Activated CD8-positive, alpha-beta memory T cell treated with anti-CD3 and anti-CD28 coated beads, Interleukin-2, amount 50 U/mL, for 24 hours (primary cell): Measurements from ENCODE around the gene IL12B.
"Not testable (repeated sequence)": the region's sequence is repeated elsewhere in the genome, so short reads cannot be mapped to it uniquely, and the experiment has no call there.

Experiments
- DNase-seq: peaks from one replicate; pipeline ENCODE4 v3.0.0-alpha.2; 2020; ENCODE audit errors: extremely low read depth

Gene IL12B

GRCh38 chr5:159330131-159330800 lies at the start of gene IL12B:
TSS of gene IL12B (minus strand) at chr5:159330487. CDS start at chr5:159326782, 3,705 bp downstream.
- no peak for DNase-seq

- DNase-seq: no peak
Measured at GRCh38 chr5:159377653-159378052, 47.4 kb upstream of the IL12B start.

- not testable (repeated sequence) for DNase-seq
Measured at GRCh38 chr5:159367866-159368265, 37.6 kb upstream of the IL12B start.

GRCh38 chr5:159366776-159367175 lies 36.5 kb upstream of the IL12B start:
- not testable (repeated sequence) for DNase-seq

GRCh38 chr5:159362220-159362619 lies 31.9 kb upstream of the IL12B start:
- DNase-seq: no peak

GRCh38 chr5:159359871-159360270 lies 29.6 kb upstream of the IL12B start:
- not testable (repeated sequence) for DNase-seq

- DNase-seq: no peak
Measured at GRCh38 chr5:159359408-159359807, 29.1 kb upstream of the IL12B start.

- DNase-seq: no peak
Measured at GRCh38 chr5:159353661-159354252, 23.5 kb upstream of the IL12B start.

GRCh38 chr5:159350644-159351043 lies 20.4 kb upstream of the IL12B start:
- not testable (repeated sequence) for DNase-seq

- DNase-seq: not testable (repeated sequence)
Measured at GRCh38 chr5:159350216-159350615, 19.9 kb upstream of the IL12B start.

- no peak for DNase-seq
Measured at GRCh38 chr5:159345861-159346260, 15.6 kb upstream of the IL12B start.

- DNase-seq: no peak
Measured at GRCh38 chr5:159345336-159345735, 15.0 kb upstream of the IL12B start.

- DNase-seq: no peak
Measured at GRCh38 chr5:159343295-159344094, 13.2 kb upstream of the IL12B start.

GRCh38 chr5:159342840-159343239 lies 12.6 kb upstream of the IL12B start:
- DNase-seq: no peak

- DNase-seq: peak; percentile 18
Measured at GRCh38 chr5:159341906-159342310, 11.6 kb upstream of the IL12B start.

GRCh38 chr5:159341145-159341544 lies 10.9 kb upstream of the IL12B start:
- DNase-seq: no peak

- peak; percentile 15 for DNase-seq
Measured at GRCh38 chr5:159340511-159340910, 10.2 kb upstream of the IL12B start.

- DNase-seq: no peak
Measured at GRCh38 chr5:159339460-159339859, 9.2 kb upstream of the IL12B start.

- no peak for DNase-seq
Measured at GRCh38 chr5:159338118-159338517, 7.8 kb upstream of the IL12B start.

- DNase-seq: no peak
Measured at GRCh38 chr5:159337016-159337955, 7.0 kb upstream of the IL12B start.

GRCh38 chr5:159336586-159336985 lies 6.3 kb upstream of the IL12B start:
- DNase-seq: no peak

- DNase-seq: no peak
Measured at GRCh38 chr5:159333545-159333925, 3.2 kb upstream of the IL12B start.
